ENCODE measurements around the gene SHCBP1L. TPM values are rescaled to one million over a fixed set of nuclear protein-coding genes. Genes with fewer than 3 reads are reported as not detected.
A peak's percentile ranks its signal among the peaks of the same experiment; 100 is the strongest.

Gene SHCBP1L
- polyA plus RNA-seq, 2 donors, result not detected

DNA sequence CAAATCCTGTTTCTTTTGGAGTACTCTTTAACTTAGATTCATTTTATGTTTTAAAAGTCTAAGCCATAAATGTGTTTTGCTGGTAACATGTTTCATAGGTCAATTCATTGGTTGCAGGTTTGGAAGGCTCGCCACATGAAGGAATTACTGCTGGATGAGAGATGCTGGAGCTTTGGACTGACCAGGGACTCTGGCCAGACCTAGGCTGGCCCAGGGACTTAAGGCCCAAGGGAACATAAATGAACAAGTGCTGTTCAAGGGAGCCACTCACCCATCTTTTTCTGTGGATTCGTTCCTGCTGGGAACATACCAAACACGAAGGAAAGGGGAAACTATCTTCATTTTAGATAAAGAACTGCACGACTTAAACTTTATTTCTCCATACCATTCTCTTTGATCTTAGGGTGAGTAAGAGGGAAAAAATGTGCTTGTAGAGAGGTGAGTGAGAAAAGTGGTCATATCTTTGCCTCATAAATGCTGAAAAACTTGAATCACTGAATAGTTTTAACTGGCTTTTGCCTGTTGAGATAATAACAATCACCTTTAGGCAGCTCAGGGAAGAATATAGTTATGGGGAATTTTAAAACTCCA lies 15.3 kb upstream of the SHCBP1L start:
- Histone ChIP-seq H3K9me3 (ENCODE audit: control insufficient read depth in 2 of 2, insufficient read depth in 1 of 2, low read depth in 1 of 2, low read length in 1 of 2) (no peaks in the 10 kb centered on the region), H3K4me1 (ENCODE audit: control insufficient read depth in 2 of 2, insufficient read depth in 2 of 2, low read length in 1 of 2) (no peaks in the 10 kb centered on the region), H3K27ac (ENCODE audit: low read depth in 2 of 2, low read length in 1 of 2) (no peak overlapping the region), H3K4me3 (ENCODE audit: low read depth in 1 of 2, low read length in 2 of 2) (no peak overlapping the region), H3K36me3 (ENCODE audit: control insufficient read depth in 2 of 2, insufficient read depth in 2 of 2, low read length in 1 of 2) (no peaks in the 10 kb centered on the region), H3K27me3 (ENCODE audit: control insufficient read depth in 1 of 2, insufficient read depth in 2 of 2, low read length in 2 of 2) (no peaks in the 10 kb centered on the region)
- WGBS, 2 donors, result 43 to 60% methylated on average over 4 of the region's 4 CpGs

DNA sequence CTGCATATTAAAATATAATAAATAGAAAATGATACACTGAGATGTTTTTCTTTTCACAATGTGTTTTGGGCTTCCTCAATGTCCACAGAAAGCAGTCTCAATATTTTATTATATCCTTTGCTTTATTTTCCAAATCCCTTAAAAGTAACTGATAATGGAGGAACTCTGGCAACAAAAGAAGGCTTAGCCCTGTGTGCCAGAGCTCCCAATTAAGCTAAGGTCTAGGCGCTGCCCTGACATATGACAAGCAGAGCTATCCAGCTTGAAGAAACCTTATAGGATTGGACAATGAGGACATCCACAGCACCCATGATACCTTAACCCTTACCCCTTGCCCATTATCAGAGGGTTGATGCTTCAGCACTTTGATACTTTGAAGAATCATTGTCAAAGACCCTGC lies 12.9 kb upstream of the SHCBP1L start:
- no peaks in the 10 kb centered on the region for H3K9me3 ChIP-seq (ENCODE audit: control insufficient read depth in 2 of 2, insufficient read depth in 1 of 2, low read depth in 1 of 2, low read length in 1 of 2)
- WGBS, 2 donors, result 89 to 94% methylated on average over 1 of the region's 1 CpG
- no peaks in the 10 kb centered on the region for H3K27me3 ChIP-seq (ENCODE audit: control insufficient read depth in 1 of 2, insufficient read depth in 2 of 2, low read length in 2 of 2)
- no peak overlapping the region for H3K27ac ChIP-seq (ENCODE audit: low read depth in 2 of 2, low read length in 1 of 2)
- no peaks in the 10 kb centered on the region for H3K36me3 ChIP-seq (ENCODE audit: control insufficient read depth in 2 of 2, insufficient read depth in 2 of 2, low read length in 1 of 2)
- no peaks in the 10 kb centered on the region for H3K4me1 ChIP-seq (ENCODE audit: control insufficient read depth in 2 of 2, insufficient read depth in 2 of 2, low read length in 1 of 2)
- H3K4me3 ChIP-seq (ENCODE audit: low read depth in 1 of 2, low read length in 2 of 2), result no peak overlapping the region

DNA sequence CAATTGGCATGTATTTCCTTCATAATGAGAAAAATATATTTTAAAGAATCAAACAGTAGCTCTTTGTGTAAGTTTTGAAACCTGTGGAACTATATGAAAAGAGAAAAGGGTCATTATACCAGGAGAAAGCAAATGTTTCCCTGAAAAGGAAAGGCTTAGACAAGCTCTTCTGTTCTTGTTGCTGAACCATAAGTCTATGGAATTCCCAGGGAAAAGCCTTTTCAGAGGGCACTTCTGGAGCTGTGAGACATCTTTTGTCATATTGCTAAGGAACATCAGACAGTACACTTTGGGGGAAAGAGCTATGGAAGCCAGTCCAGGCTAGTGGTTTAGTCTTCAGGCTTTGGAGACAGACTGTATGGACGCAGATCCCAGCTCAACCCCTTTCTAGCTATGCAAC lies 12.1 kb upstream of the SHCBP1L start:
- no peaks in the 10 kb centered on the region for H3K9me3 ChIP-seq (ENCODE audit: control insufficient read depth in 2 of 2, insufficient read depth in 1 of 2, low read depth in 1 of 2, low read length in 1 of 2)
- H3K4me1 ChIP-seq (ENCODE audit: control insufficient read depth in 2 of 2, insufficient read depth in 2 of 2, low read length in 1 of 2), result no peaks in the 10 kb centered on the region
- 95 to 97% methylated on average over 1 of the region's 1 CpG for WGBS, 2 donors

DNA sequence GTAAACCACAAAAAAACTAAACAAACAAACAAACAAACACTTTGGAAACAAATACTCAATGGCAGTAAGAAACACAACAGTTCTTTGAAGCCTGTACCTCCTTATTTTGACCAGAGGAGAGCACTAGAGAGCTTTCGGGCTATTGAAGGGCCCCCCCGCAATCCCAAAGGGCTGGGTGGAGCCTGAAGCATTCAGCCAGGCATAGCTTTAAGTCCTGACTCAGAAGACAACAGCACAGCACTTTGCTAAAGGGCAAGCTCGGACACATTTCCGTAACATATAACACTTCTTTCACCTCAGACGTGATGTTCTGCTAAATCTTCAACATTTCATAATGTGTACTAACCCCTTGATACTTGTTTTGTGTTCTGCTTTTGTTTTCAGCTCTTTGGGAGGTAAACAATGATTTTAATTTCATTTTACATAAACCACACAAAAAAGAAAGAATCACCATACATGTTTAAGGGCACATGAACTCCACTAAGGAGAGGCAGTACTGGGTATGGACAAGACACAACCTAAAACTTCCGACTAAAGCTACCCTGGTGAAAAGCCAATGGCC lies 9.7 kb upstream of the SHCBP1L start:
- H3K27me3 ChIP-seq (ENCODE audit: control insufficient read depth in 1 of 2, insufficient read depth in 2 of 2, low read length in 2 of 2), result no peaks in the 10 kb centered on the region
- H3K9me3 ChIP-seq (ENCODE audit: control insufficient read depth in 2 of 2, insufficient read depth in 1 of 2, low read depth in 1 of 2, low read length in 1 of 2), result no peaks in the 10 kb centered on the region
- 9 to 10% methylated on average over 6 of the region's 6 CpGs for WGBS, 2 donors
- no peaks in the 10 kb centered on the region for H3K36me3 ChIP-seq (ENCODE audit: control insufficient read depth in 2 of 2, insufficient read depth in 2 of 2, low read length in 1 of 2)
- H3K27ac ChIP-seq (ENCODE audit: low read depth in 2 of 2, low read length in 1 of 2), result peak overlapping the region in 1 of 2 donors; percentile 37
- no peaks in the 10 kb centered on the region for H3K4me1 ChIP-seq (ENCODE audit: control insufficient read depth in 2 of 2, insufficient read depth in 2 of 2, low read length in 1 of 2)
- H3K4me3 ChIP-seq (ENCODE audit: low read depth in 1 of 2, low read length in 2 of 2), result no peak overlapping the region

More for the DNA sequence above, 12.1 kb upstream of the SHCBP1L start:
- Histone ChIP-seq H3K36me3 (ENCODE audit: control insufficient read depth in 2 of 2, insufficient read depth in 2 of 2, low read length in 1 of 2) (no peaks in the 10 kb centered on the region), H3K4me3 (ENCODE audit: low read depth in 1 of 2, low read length in 2 of 2) (no peak overlapping the region), H3K27me3 (ENCODE audit: control insufficient read depth in 1 of 2, insufficient read depth in 2 of 2, low read length in 2 of 2) (no peaks in the 10 kb centered on the region), H3K27ac (ENCODE audit: low read depth in 2 of 2, low read length in 1 of 2) (no peak overlapping the region)

DNA sequence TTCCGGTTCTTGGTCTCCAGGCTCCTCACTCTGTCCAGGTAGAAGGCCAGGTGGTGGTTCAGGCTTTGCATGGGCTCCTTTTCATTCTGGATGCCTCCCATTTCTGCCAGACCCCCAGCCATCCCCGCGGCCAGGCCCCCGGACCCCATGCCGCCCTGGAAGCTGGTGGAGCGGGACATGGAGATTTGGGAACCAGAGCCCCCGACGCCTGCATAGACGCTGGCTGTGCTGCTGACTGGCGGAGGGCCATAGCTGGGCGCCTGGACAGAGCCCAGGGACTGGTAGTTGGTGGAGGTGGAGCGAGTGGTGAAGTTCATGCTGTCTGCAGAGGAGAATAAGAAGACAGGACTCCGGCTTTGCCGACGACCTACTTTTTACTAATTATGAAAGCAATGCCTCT lies 7.1 kb upstream of the SHCBP1L start:
- H3K4me1 ChIP-seq (ENCODE audit: control insufficient read depth in 2 of 2, insufficient read depth in 2 of 2, low read length in 1 of 2), result no peaks in the 10 kb centered on the region
- no peaks in the 10 kb centered on the region for H3K27me3 ChIP-seq (ENCODE audit: control insufficient read depth in 1 of 2, insufficient read depth in 2 of 2, low read length in 2 of 2)
- H3K27ac ChIP-seq (ENCODE audit: low read depth in 2 of 2, low read length in 1 of 2), result no peak overlapping the region
- H3K9me3 ChIP-seq (ENCODE audit: control insufficient read depth in 2 of 2, insufficient read depth in 1 of 2, low read depth in 1 of 2, low read length in 1 of 2), result no peaks in the 10 kb centered on the region
- H3K4me3 ChIP-seq (ENCODE audit: low read depth in 1 of 2, low read length in 2 of 2), result no peak overlapping the region
- no peaks in the 10 kb centered on the region for H3K36me3 ChIP-seq (ENCODE audit: control insufficient read depth in 2 of 2, insufficient read depth in 2 of 2, low read length in 1 of 2)
- 94 to 95% methylated on average over 15 of the region's 15 CpGs for WGBS, 2 donors

DNA sequence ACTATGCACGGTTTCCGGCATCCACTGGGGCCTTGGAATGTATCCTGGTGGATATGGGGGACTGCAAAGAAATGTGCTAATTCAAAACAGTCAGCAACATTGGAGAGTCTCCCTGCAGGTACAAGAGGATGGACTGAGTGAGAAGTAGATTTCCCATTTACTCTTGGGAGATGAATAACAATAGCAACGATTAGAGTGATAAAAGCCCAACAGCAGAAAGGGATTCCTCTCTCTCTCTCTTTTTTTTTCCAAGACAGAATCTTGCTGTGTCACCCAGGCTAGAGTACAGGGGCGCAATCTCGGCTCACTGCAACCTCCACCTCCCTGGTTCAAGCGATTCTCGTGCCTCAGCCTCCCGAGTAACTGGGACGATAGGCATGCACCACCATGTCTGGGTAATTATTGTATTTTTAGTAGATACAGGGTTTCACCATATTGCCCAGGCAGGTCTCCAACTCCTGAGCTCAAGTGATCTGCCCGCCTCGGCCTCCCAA lies 5.0 kb upstream of the SHCBP1L start:
- Histone ChIP-seq H3K9me3 (ENCODE audit: control insufficient read depth in 2 of 2, insufficient read depth in 1 of 2, low read depth in 1 of 2, low read length in 1 of 2) (no peaks in the 10 kb centered on the region), H3K27ac (ENCODE audit: low read depth in 2 of 2, low read length in 1 of 2) (no peak overlapping the region), H3K27me3 (ENCODE audit: control insufficient read depth in 1 of 2, insufficient read depth in 2 of 2, low read length in 2 of 2) (no peaks in the 10 kb centered on the region), H3K4me3 (ENCODE audit: low read depth in 1 of 2, low read length in 2 of 2) (no peak overlapping the region), H3K4me1 (ENCODE audit: control insufficient read depth in 2 of 2, insufficient read depth in 2 of 2, low read length in 1 of 2) (peaks cover 0 to 2% of the 10 kb centered on the region in 2 donors), H3K36me3 (ENCODE audit: control insufficient read depth in 2 of 2, insufficient read depth in 2 of 2, low read length in 1 of 2) (no peaks in the 10 kb centered on the region)
- 84 to 86% methylated on average over 11 of the region's 11 CpGs for WGBS, 2 donors

DNA sequence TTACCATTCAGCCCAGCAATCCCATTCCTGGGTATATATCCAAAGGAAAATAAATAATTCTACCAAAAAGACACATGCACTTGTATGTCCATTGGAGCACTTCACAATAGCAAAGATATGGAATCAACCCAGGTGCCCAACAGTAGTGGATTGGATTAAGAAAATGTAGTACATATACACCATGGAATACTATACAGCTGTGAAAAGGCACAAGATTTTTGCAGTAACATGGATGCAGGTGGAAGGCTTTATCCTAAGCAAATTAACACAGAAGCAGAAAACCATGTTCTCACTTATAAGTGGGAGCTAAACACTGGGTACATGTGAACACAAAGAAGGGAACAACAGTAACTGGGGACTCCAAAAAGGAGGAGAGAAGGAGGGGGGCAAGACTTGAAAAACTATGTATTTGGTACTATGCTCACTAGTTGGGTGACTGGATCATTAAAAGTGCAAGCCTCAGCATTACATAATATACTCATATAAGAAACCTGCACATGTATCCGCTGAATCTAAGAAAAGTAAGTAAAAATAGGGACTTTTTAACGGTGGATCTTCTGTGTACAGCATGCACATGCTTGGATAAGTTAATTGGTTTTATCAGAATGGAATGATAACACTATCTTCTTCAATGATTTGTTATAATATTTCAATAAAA lies 3.9 kb upstream of the SHCBP1L start:
- H3K9me3 ChIP-seq (ENCODE audit: control insufficient read depth in 2 of 2, insufficient read depth in 1 of 2, low read depth in 1 of 2, low read length in 1 of 2), result no peaks in the 10 kb centered on the region
- peaks cover 3 to 5% of the 10 kb centered on the region in 2 donors for H3K4me1 ChIP-seq (ENCODE audit: control insufficient read depth in 2 of 2, insufficient read depth in 2 of 2, low read length in 1 of 2)
- H3K27me3 ChIP-seq (ENCODE audit: control insufficient read depth in 1 of 2, insufficient read depth in 2 of 2, low read length in 2 of 2), result no peaks in the 10 kb centered on the region
- no peak overlapping the region for H3K4me3 ChIP-seq (ENCODE audit: low read depth in 1 of 2, low read length in 2 of 2)
- no peak overlapping the region for H3K27ac ChIP-seq (ENCODE audit: low read depth in 2 of 2, low read length in 1 of 2)
- WGBS, 2 donors, result 91% methylated on average over 2 of the region's 2 CpGs
- no peaks in the 10 kb centered on the region for H3K36me3 ChIP-seq (ENCODE audit: control insufficient read depth in 2 of 2, insufficient read depth in 2 of 2, low read length in 1 of 2)

DNA sequence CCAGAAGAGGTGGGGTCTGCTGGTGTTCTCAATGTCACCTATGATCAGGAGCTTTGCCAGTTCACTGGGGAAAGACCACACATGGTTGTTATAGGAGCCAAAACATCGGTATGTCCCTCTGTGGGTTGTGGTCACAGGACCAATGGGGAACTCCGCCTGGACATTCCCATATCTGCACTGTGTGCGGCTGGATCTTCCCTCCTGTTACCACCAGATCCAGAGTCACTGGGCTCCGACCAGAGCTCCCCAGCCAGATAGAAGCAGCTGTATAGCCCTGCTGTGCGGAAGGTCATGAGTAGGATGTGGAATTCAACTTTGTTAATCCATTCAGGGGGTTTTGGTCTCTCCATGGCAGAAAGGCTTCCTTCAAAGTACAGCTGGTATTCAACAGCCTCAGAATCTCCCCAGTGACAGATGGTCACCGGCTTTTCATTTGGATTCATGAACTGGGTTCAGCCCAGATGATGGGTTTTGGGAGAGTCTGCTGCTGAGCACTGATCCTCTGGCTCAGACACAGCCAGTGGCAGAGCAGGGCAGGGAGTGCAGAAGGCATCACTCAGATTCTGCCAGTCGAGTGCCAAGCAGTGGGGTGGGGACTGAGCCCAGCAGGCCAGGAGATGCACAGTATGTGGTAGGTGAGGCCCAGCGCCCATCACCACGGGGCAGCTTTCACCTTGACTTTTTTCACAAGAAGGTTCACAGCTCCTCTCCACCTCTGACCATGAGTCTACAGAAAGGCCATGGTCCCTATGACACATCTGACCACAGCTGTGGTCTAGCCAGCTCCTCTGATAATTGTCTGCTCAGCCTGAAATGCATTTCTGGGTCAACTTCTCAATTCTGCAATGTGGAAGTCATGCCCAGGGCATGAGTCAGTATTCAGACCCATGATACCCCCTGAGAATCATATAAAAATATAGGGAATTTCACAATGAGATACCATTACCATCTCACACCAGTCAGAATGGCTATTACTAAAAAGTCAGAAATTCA lies 2.9 kb upstream of the SHCBP1L start:
- 90 to 95% methylated on average over 9 of the region's 9 CpGs for WGBS, 2 donors
- H3K27ac ChIP-seq (ENCODE audit: low read depth in 2 of 2, low read length in 1 of 2), result no peak overlapping the region
- H3K27me3 ChIP-seq (ENCODE audit: control insufficient read depth in 1 of 2, insufficient read depth in 2 of 2, low read length in 2 of 2), result no peaks in the 10 kb centered on the region
- no peaks in the 10 kb centered on the region for H3K9me3 ChIP-seq (ENCODE audit: control insufficient read depth in 2 of 2, insufficient read depth in 1 of 2, low read depth in 1 of 2, low read length in 1 of 2)
- H3K4me3 ChIP-seq (ENCODE audit: low read depth in 1 of 2, low read length in 2 of 2), result no peak overlapping the region
- H3K4me1 ChIP-seq (ENCODE audit: control insufficient read depth in 2 of 2, insufficient read depth in 2 of 2, low read length in 1 of 2), result peaks cover 3 to 5% of the 10 kb centered on the region in 2 donors
- H3K36me3 ChIP-seq (ENCODE audit: control insufficient read depth in 2 of 2, insufficient read depth in 2 of 2, low read length in 1 of 2), result no peaks in the 10 kb centered on the region

DNA sequence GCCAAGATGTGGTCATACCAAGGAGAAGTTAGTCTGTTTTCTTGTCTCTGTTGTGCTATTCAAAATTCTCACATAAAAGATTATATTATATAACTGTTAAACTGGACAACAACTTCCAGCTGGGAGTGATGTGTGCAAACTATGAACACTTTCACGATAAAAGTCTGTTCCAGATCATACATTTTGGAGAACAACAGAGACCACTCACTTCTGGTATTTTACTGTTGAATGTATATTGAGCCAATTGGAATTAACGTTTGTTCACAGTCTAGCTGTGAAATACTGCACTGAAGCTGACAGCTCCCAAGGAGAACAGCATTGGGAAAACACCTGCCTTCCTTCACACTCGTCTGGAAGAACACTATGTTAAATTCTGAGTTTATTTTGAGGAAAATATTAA lies 860 bp upstream of the SHCBP1L start:
- H3K36me3 ChIP-seq (ENCODE audit: control insufficient read depth in 2 of 2, insufficient read depth in 2 of 2, low read length in 1 of 2), result no peaks in the 10 kb centered on the region
- no peak overlapping the region for H3K27ac ChIP-seq (ENCODE audit: low read depth in 2 of 2, low read length in 1 of 2)
- peaks cover 3 to 5% of the 10 kb centered on the region in 2 donors for H3K4me1 ChIP-seq (ENCODE audit: control insufficient read depth in 2 of 2, insufficient read depth in 2 of 2, low read length in 1 of 2)
- no peaks in the 10 kb centered on the region for H3K9me3 ChIP-seq (ENCODE audit: control insufficient read depth in 2 of 2, insufficient read depth in 1 of 2, low read depth in 1 of 2, low read length in 1 of 2)
- H3K27me3 ChIP-seq (ENCODE audit: control insufficient read depth in 1 of 2, insufficient read depth in 2 of 2, low read length in 2 of 2), result no peaks in the 10 kb centered on the region
- H3K4me3 ChIP-seq (ENCODE audit: low read depth in 1 of 2, low read length in 2 of 2), result no peak overlapping the region
- 76 to 79% methylated on average over 3 of the region's 3 CpGs for WGBS, 2 donors

Measured in esophagus (tissue), 2 donors.